Thoracic aorta (tissue), 2 donors: Measurements from ENCODE around the gene DNAJC19. TPM values are rescaled to one million over a fixed set of nuclear protein-coding genes. Genes with fewer than 3 reads are reported as not detected.

Experiments used
- ATAC-seq: fragments of 150-250 bp; one replicate; pipeline ENCODE4 v1.8.0; 2017; ENCODE audit warnings: low read depth; ENCODE audit not compliant: insufficient number of reproducible peaks, low FRiP score
- DNase-seq: peaks from one replicate; pipeline ENCODE4 v3.0.0-alpha.2; 2020; ENCODE audit warnings: low spot score
- H3K27ac ChIP-seq, 2 donors: fragments of 200-600 bp; sonication (generic); 1 replicate in 1 of 2; 2 replicates in 1 of 2; pipeline ENCODE4 v1.5.1; 2016; ENCODE audit warnings: mild to moderate bottlenecking in 2 of 2, moderate library complexity in 2 of 2
- H3K27me3 ChIP-seq: fragments of 200-600 bp; sonication (generic); replicated peaks from 2 replicates; pipeline ENCODE4 v1.6.0; 2016; ENCODE audit warnings: mild to moderate bottlenecking; ENCODE audit not compliant: insufficient read depth
- H3K36me3 ChIP-seq: fragments of 200-600 bp; sonication (generic); one replicate; pipeline ENCODE4 v1.5.1; 2016
- H3K4me1 ChIP-seq, 2 donors: fragments of 200-600 bp; sonication (generic); 1 replicate in 1 of 2; 2 replicates in 1 of 2; pipeline versions ENCODE4 v1.5.1 to v1.6.0; 2016; ENCODE audit warnings: low read depth in 2 of 2, mild to moderate bottlenecking in 1 of 2; ENCODE audit not compliant: control insufficient read depth in 1 of 2
- H3K4me3 ChIP-seq: fragments of 200-600 bp; sonication (generic); 2 replicates; pipeline ENCODE4 v1.5.1; 2016; ENCODE audit warnings: mild to moderate bottlenecking
- H3K9me3 ChIP-seq: fragments of 200-600 bp; sonication (generic); 2 replicates; pipeline ENCODE4 v1.5.1; 2016
- total RNA-seq, 2 donors: library from RNA; depleted of rRNA; stranded (reverse); fragments of >200 nt; gene quantifications; one replicate each; pipeline versions ENCODE4 v1.1.0 to v1.2.3, GENCODE V29; 2016
- TF ChIP-seq, protein P1 (sequence below): fragments of 200-600 bp; sonication (generic); IDR thresholded peaks from one replicate; pipeline ENCODE4 v1.5.1; 2019; ENCODE audit warnings: antibody characterized with exemption

Gene DNAJC19
- total RNA-seq, 2 donors from 2014 or later, result 19.4 to 38.0 TPM

DNA sequence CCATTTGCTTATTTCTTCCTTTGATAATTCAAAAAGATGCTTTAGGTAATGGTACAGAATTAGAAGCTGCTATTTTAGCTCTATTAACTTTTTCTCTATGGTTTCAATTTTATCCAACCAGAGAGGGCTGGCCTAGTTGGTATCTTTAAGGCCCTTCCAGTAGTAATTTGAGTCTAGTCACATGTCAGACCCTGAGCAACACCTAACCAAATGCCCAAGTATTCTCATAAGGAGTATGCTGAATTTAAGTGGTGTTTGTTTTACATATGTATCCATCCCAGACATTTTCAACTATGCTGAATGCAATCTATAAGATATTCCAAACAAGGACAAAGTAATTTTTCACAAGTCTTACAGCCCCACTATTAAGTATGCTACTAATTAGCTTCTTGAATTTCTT is 9.6 kb downstream of the DNAJC19 start:
- Histone ChIP-seq H3K27me3 (no peaks in the 10 kb centered on the region), H3K4me3 (no peak overlapping the region), H3K36me3 (peaks cover 8% of the 10 kb centered on the region), H3K27ac (no peak overlapping the region), H3K4me1 (peaks cover 0 to 6% of the 10 kb centered on the region in 2 donors), H3K9me3 (no peaks in the 10 kb centered on the region)
- no peak for DNase-seq
- ATAC-seq, result no peak
- TF ChIP-seq, protein P1, sequence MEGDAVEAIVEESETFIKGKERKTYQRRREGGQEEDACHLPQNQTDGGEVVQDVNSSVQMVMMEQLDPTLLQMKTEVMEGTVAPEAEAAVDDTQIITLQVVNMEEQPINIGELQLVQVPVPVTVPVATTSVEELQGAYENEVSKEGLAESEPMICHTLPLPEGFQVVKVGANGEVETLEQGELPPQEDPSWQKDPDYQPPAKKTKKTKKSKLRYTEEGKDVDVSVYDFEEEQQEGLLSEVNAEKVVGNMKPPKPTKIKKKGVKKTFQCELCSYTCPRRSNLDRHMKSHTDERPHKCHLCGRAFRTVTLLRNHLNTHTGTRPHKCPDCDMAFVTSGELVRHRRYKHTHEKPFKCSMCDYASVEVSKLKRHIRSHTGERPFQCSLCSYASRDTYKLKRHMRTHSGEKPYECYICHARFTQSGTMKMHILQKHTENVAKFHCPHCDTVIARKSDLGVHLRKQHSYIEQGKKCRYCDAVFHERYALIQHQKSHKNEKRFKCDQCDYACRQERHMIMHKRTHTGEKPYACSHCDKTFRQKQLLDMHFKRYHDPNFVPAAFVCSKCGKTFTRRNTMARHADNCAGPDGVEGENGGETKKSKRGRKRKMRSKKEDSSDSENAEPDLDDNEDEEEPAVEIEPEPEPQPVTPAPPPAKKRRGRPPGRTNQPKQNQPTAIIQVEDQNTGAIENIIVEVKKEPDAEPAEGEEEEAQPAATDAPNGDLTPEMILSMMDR, result no peak

DNA sequence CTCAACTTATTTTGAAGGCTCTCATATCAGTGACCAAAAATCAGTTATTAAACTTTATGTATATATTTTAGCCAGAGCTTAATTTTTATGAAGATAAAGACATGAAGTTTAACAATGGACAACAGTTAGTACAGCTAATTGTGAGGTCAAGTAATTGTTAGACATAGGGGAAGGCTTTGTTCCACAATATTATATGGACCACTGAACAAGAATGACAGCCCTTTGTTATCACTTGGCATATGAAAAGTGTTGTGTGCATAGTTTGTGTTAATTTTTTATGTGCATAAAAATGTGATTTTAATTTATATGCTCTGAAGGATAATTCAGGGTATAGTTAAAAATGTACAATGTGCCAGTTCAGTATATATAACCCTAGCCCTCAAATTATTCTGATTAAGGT is 12.0 kb downstream of the DNAJC19 start:
- Histone ChIP-seq H3K4me1 (peaks cover 0 to 6% of the 10 kb centered on the region in 2 donors), H3K4me3 (no peak overlapping the region), H3K27me3 (no peaks in the 10 kb centered on the region), H3K36me3 (peaks cover 4% of the 10 kb centered on the region), H3K27ac (no peak overlapping the region), H3K9me3 (no peaks in the 10 kb centered on the region)
- TF ChIP-seq, protein P1, result no peak
- ATAC-seq (no peak), DNase-seq (no peak)

DNA sequence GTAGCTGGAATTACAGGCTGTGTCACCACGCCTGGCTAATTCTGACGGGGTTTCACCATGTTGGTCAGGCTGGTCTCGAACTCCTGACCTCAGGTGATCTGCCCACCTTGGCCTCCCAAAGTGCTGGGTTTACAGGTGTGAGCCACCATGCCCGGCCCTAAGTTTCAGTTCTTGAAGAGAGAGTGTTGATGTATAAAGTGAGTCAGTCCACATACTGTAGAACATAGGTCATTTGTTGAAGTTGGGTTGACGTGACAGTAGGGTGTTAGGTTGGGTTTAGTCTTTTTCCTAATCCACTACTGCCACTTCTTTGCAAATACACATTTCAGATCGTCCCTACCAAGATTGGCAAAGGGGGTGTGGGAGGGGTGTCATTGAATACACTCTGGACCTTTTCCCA is 15.2 kb downstream of the DNAJC19 start:
- H3K9me3 ChIP-seq, result no peaks in the 10 kb centered on the region
- DNase-seq (no peak), ATAC-seq (no peak)
- no peak overlapping the region for H3K27ac ChIP-seq
- TF ChIP-seq, protein P1, result no peak
- H3K36me3 ChIP-seq, result peaks cover 23% of the 10 kb centered on the region
- H3K27me3 ChIP-seq, result no peaks in the 10 kb centered on the region
- no peak overlapping the region for H3K4me3 ChIP-seq
- no peaks in the 10 kb centered on the region for H3K4me1 ChIP-seq

DNA sequence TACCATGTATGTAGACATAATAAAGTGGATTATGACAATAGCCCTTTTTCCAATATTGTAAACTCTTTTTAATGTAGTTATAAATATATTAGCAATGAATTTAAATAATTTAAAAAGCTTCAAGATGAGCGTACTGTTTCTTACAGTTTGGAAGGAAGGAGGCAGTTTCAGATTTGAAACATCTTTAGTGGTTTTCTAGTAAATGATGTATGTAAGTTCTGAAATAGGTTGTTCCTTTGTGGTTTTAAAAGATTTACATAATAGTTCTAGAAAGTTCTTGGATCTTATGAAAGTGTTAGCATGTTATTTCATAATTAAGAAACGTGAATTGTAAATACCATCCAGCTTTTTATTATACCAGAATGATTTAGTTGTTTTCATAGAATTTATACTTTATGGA is 16.0 kb downstream of the DNAJC19 start:
- H3K4me3 ChIP-seq, result no peak overlapping the region
- H3K4me1 ChIP-seq, result no peaks in the 10 kb centered on the region
- H3K27ac ChIP-seq, result no peak overlapping the region
- ATAC-seq (no peak), DNase-seq (no peak)
- TF ChIP-seq, protein P1, result no peak
- H3K27me3 ChIP-seq, result no peaks in the 10 kb centered on the region
- H3K36me3 ChIP-seq, result peaks cover 28% of the 10 kb centered on the region
- no peaks in the 10 kb centered on the region for H3K9me3 ChIP-seq

DNA sequence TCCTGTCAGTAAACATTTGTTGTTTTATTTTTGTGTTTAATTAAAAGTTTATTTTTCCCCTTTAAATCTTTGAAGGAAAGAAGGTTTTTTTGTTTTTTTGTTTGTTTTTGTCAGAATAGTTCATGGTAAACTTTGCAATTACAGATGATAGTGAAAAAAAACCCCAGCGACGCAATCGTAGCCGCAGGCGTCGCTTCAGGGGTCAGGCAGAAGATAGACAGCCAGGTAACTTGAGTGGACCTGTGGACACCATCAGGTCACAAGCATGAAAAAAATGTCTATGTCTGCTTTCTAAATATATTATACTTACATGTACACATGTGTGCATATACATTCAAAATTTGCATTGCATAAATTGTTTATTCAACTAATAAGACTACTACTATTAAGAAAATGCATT is 18.6 kb downstream of the DNAJC19 start:
- Histone ChIP-seq H3K4me3 (no peak overlapping the region), H3K36me3 (peaks cover 31% of the 10 kb centered on the region), H3K27me3 (no peaks in the 10 kb centered on the region), H3K27ac (no peak overlapping the region), H3K4me1 (no peaks in the 10 kb centered on the region), H3K9me3 (no peaks in the 10 kb centered on the region)
- DNase-seq (no peak), ATAC-seq (no peak)
- TF ChIP-seq, protein P1, result no peak
